ENCODE measurements around the gene GPR65. TPM values are rescaled to one million over a fixed set of nuclear protein-coding genes. Genes with fewer than 3 reads are reported as not detected.

GPR65 gene
- total RNA-seq, 1 donor from 2014 or later, result 0.20 TPM

- no peak for DNase-seq (ENCODE audit: low read depth in 2 of 2)
Observed at GRCh38 chr14:88037325-88037724, 32.4 kb downstream of the GPR65 start.

- no peak for DNase-seq (ENCODE audit: low read depth in 2 of 2)
Observed at GRCh38 chr14:88039197-88039596, 34.3 kb downstream of the GPR65 start.

GRCh38 chr14:88040146-88040545 lies 35.2 kb downstream of the GPR65 start:
- no peak for DNase-seq (ENCODE audit: low read depth in 2 of 2)

GRCh38 chr14:88043529-88044443 lies 38.9 kb downstream of the GPR65 start:
- DNase-seq (ENCODE audit: low read depth in 2 of 2), result no peak

- DNase-seq (ENCODE audit: low read depth in 2 of 2), result no peak
Observed at GRCh38 chr14:88044444-88044758, 39.5 kb downstream of the GPR65 start.

GRCh38 chr14:88044776-88045446 lies 40.0 kb downstream of the GPR65 start:
- no peak for DNase-seq (ENCODE audit: low read depth in 2 of 2)

GRCh38 chr14:88045705-88046104 lies 40.8 kb downstream of the GPR65 start:
- DNase-seq (ENCODE audit: low read depth in 2 of 2), result no peak

- DNase-seq (ENCODE audit: low read depth in 2 of 2), result no peak
Observed at GRCh38 chr14:88048351-88048750, 43.4 kb downstream of the GPR65 start.

GRCh38 chr14:88049266-88049665 lies 44.3 kb downstream of the GPR65 start:
- no peak for DNase-seq (ENCODE audit: low read depth in 2 of 2)

- DNase-seq (ENCODE audit: low read depth in 2 of 2), result no peak
Observed at GRCh38 chr14:88049936-88050335, 45.0 kb downstream of the GPR65 start.

- DNase-seq (ENCODE audit: low read depth in 2 of 2), result no peak
Observed at GRCh38 chr14:88060576-88060975, 55.6 kb downstream of the GPR65 start.

GRCh38 chr14:88063811-88064210 lies 58.9 kb downstream of the GPR65 start:
- DNase-seq (ENCODE audit: low read depth in 2 of 2), result no peak

Other genes starting within 250 kb of the GPR65 start
- gene GALC, start 12.0 kb upstream of the GPR65 start, total RNA-seq, result 8.9 and 9.5 TPM in 2 replicates